ENCODE data around the gene KCNQ5.

Gene KCNQ5

GRCh38 chr6:72822023-72822422 is 200.2 kb downstream of the KCNQ5 start:
- H3K9me2 ChIP-seq (replicated peaks; ENCODE audit: control insufficient read depth, low read length) = no peaks in the 10 kb centered on the region
- peaks cover 54% of the 10 kb centered on the region for H3K79me2 ChIP-seq (ENCODE audit: control insufficient read depth, low read length)
- no peaks in the 10 kb centered on the region for H3K9me3 ChIP-seq (ENCODE audit: control insufficient read depth, insufficient read depth, low read length)
- no peak overlapping the region for H3K4me2 ChIP-seq (ENCODE audit: low read length)
- no peak overlapping the region for H3K4me3 ChIP-seq (ENCODE audit: low read length)
- no peaks in the 10 kb centered on the region for H4K20me1 ChIP-seq (ENCODE audit: control insufficient read depth, insufficient read depth, low read depth, low read length)
- H3K4me1 ChIP-seq (ENCODE audit: control insufficient read depth, low read length) = peaks cover 49% of the 10 kb centered on the region
- no peak overlapping the region for H3K27ac ChIP-seq (ENCODE audit: low read depth, low read length)
- H3F3A ChIP-seq (ENCODE audit: control insufficient read depth, insufficient read depth) = no peaks in the 10 kb centered on the region; the same call in 1 of the 2 replicates
- no peaks in the 10 kb centered on the region for H3K27me3 ChIP-seq (ENCODE audit: control insufficient read depth, low read length)
- TF ChIP-seq CTCF (IDR thresholded peaks at IDR 0.05; ENCODE audit: low read depth, low read length, poor library complexity, severe bottlenecking) (no peak), EZH2phosphoT487 (IDR thresholded peaks at IDR 0.05; ENCODE audit: borderline replicate concordance, low read length) (no peak)
- H3K36me3 ChIP-seq (ENCODE audit: control insufficient read depth, low read length) = peaks cover 3% of the 10 kb centered on the region

GRCh38 chr6:72822691-72823090 is 200.8 kb downstream of the KCNQ5 start:
- Histone ChIP-seq H3K4me3 (ENCODE audit: low read length) (no peak overlapping the region), H3K9me2 (replicated peaks; ENCODE audit: control insufficient read depth, low read length) (no peaks in the 10 kb centered on the region), H3K27ac (ENCODE audit: low read depth, low read length) (no peak overlapping the region), H3F3A (ENCODE audit: control insufficient read depth, insufficient read depth) (no peaks in the 10 kb centered on the region; the same call in 1 of the 2 replicates), H3K36me3 (ENCODE audit: control insufficient read depth, low read length) (peaks cover 3% of the 10 kb centered on the region), H3K79me2 (ENCODE audit: control insufficient read depth, low read length) (peaks cover 61% of the 10 kb centered on the region), H3K4me2 (ENCODE audit: low read length) (no peak overlapping the region), H3K27me3 (ENCODE audit: control insufficient read depth, low read length) (no peaks in the 10 kb centered on the region), H3K9me3 (ENCODE audit: control insufficient read depth, insufficient read depth, low read length) (peaks cover under 1% of the 10 kb centered on the region; the same call in 1 of the 2 replicates), H4K20me1 (ENCODE audit: control insufficient read depth, insufficient read depth, low read depth, low read length) (no peaks in the 10 kb centered on the region), H3K4me1 (ENCODE audit: control insufficient read depth, low read length) (peaks cover 53% of the 10 kb centered on the region)
- TF ChIP-seq EZH2phosphoT487 (IDR thresholded peaks at IDR 0.05; ENCODE audit: borderline replicate concordance, low read length) = no peak
- TF ChIP-seq CTCF (IDR thresholded peaks at IDR 0.05; ENCODE audit: low read depth, low read length, poor library complexity, severe bottlenecking) = no peak

GRCh38 chr6:72824833-72825232 is 203.0 kb downstream of the KCNQ5 start:
- Histone ChIP-seq H3K4me1 (ENCODE audit: control insufficient read depth, low read length) (peaks cover 53% of the 10 kb centered on the region), H3K27ac (ENCODE audit: low read depth, low read length) (no peak overlapping the region), H3K27me3 (ENCODE audit: control insufficient read depth, low read length) (no peaks in the 10 kb centered on the region), H3K79me2 (ENCODE audit: control insufficient read depth, low read length) (peaks cover 72% of the 10 kb centered on the region), H3K4me2 (ENCODE audit: low read length) (0 out of 2 replicates have a peak overlapping the region, but pooled peaks have one; percentile 16), H3K9me2 (replicated peaks; ENCODE audit: control insufficient read depth, low read length) (no peaks in the 10 kb centered on the region), H3K9me3 (ENCODE audit: control insufficient read depth, insufficient read depth, low read length) (peaks cover 6% of the 10 kb centered on the region), H3K36me3 (ENCODE audit: control insufficient read depth, low read length) (peaks cover 13% of the 10 kb centered on the region), H4K20me1 (ENCODE audit: control insufficient read depth, insufficient read depth, low read depth, low read length) (no peaks in the 10 kb centered on the region), H3K4me3 (ENCODE audit: low read length) (no peak overlapping the region), H3F3A (ENCODE audit: control insufficient read depth, insufficient read depth) (no peaks in the 10 kb centered on the region; the same call in 1 of the 2 replicates)
- TF ChIP-seq CTCF (IDR thresholded peaks at IDR 0.05; ENCODE audit: low read depth, low read length, poor library complexity, severe bottlenecking) (no peak), EZH2phosphoT487 (IDR thresholded peaks at IDR 0.05; ENCODE audit: borderline replicate concordance, low read length) (no peak)

Measured in DOHH2 (cell line).